GM12878 (cell line): ENCODE results near the gene CASP3.

Experiments used
- CTCF ChIP-seq, 3 experiments: IDR thresholded peaks in 2 of 3; conservative IDR thresholded peaks in 1 of 3; 2 replicates each; pipeline ENCODE4 v1.5.1; 2011; ENCODE audit warnings: low read depth in 3 of 3, low read length in 3 of 3, mild to moderate bottlenecking in 3 of 3, control low read depth in 2 of 3, moderate library complexity in 2 of 3, inconsistent platforms in 1 of 3, mixed read lengths in 1 of 3; ENCODE audit not compliant: control insufficient read depth in 2 of 3, insufficient read depth in 1 of 3; ENCODE audit errors: extremely low read depth in 1 of 3
- HCFC1 ChIP-seq: fragments of 150-350 bp; IDR thresholded peaks from 2 replicates; pipeline ENCODE4 v1.6.1; 2014; ENCODE audit warnings: low read length
- IRF3 ChIP-seq: fragments of 450-650 bp; IDR thresholded peaks from 2 replicates; pipeline ENCODE4 v1.6.1; 2014; ENCODE audit warnings: mild to moderate bottlenecking
- NFXL1 ChIP-seq: fragments of 450-650 bp; IDR thresholded peaks from 2 replicates; pipeline ENCODE4 v1.6.1; 2017; ENCODE audit warnings: antibody characterized with exemption, mild to moderate bottlenecking, borderline replicate concordance
- PBX3 ChIP-seq: IDR thresholded peaks from 2 replicates; pipeline ENCODE4 v1.6.1; 2011; ENCODE audit warnings: mild to moderate bottlenecking, low read depth, low read length, moderate library complexity; ENCODE audit not compliant: insufficient replicate concordance
- ZNF592 ChIP-seq: fragments of 450-650 bp; IDR thresholded peaks from 2 replicates; pipeline ENCODE4 v1.6.1; 2017; ENCODE audit warnings: mild to moderate bottlenecking, moderate library complexity
- ZNF687 ChIP-seq: fragments of 450-650 bp; IDR thresholded peaks from 2 replicates; pipeline ENCODE4 v1.6.1; 2017; ENCODE audit warnings: mild to moderate bottlenecking, moderate library complexity

- no peak for TF ChIP-seq NFXL1
- no peak for TF ChIP-seq ZNF592
- TF ChIP-seq HCFC1 = no peak
- TF ChIP-seq IRF3 = no peak
- TF ChIP-seq ZNF687 = no peak
- TF ChIP-seq CTCF (IDR thresholded peaks at IDR 0.05 in 2 of 3, conservative IDR thresholded peaks at IDR 0.05 in 1 of 3; ENCODE audit: control insufficient read depth in 2 of 3, extremely low read depth in 1 of 3, insufficient read depth in 1 of 3, low read depth in 3 of 3, low read length in 3 of 3) = no peak
- no peak for TF ChIP-seq PBX3
These were observed 38.8 kb upstream of the CASP3 start for GRCh38 chr4:184688005-184688404.
